Pancreas (tissue), 10 donors: ENCODE measurements around the gene EEF2K. TPM values are rescaled to one million over a fixed set of nuclear protein-coding genes. Genes with fewer than 3 reads are reported as not detected.
A peak's percentile ranks its signal among the peaks of the same experiment; 100 is the strongest.
"Not testable (repeated sequence)": the region's sequence is repeated elsewhere in the genome, so short reads cannot be mapped to it uniquely, and the experiment has no call there.

Source experiments
- ATAC-seq, 4 donors: fragments of 200-7000 bp; cut with Tn5 transposase; one replicate each; pipeline versions ENCODE4 v1.8.0 to v1.9.1; 2020; ENCODE audit warnings: mild to moderate bottlenecking in 4 of 4, moderate library complexity in 4 of 4
- DNase-seq, 6 donors: peaks; one replicate each; pipeline ENCODE4 v3.0.0-alpha.2; 2020
- FAIRE-seq: peaks from 2 replicates; lab custom pipeline; 2012; peaks lifted over from hg19 to GRCh38; lab: Jason Lieb, UNC
- H3K27ac ChIP-seq, 4 donors: fragments of 200-600 bp; sonication (generic); 1 replicate in 3 of 4; 2 replicates in 1 of 4; pipeline versions ENCODE4 v1.5.0 to v1.8.0; 2020
- H3K27me3 ChIP-seq, 4 donors: fragments of 200-600 bp; one replicate each; pipeline ENCODE4 v1.8.0; 2021
- H3K36me3 ChIP-seq, 3 donors: fragments of 200-600 bp; sonication (generic) in 1 of 3; one replicate each; pipeline versions ENCODE4 v1.5.0 to v1.8.0; 2020 to 2021
- H3K4me1 ChIP-seq, 3 donors: fragments of 200-600 bp; one replicate each; pipeline ENCODE4 v1.8.0; 2021
- H3K4me3 ChIP-seq, 4 donors: fragments of 200-600 bp; sonication (generic) in 2 of 4; one replicate each; pipeline versions ENCODE4 v1.5.0 to v1.8.0; 2020 to 2021
- H3K9me3 ChIP-seq, 4 donors: fragments of 200-600 bp; one replicate each; pipeline ENCODE4 v1.8.0; 2021
- WGBS, 2 donors: extraction: QIAGEN DNeasy Blood & Tissue Kit; methylation state at CpG; one replicate each; pipeline ENCODE4 v1.1.7; 2013; 5-methylcytosine and 5-hydroxymethylcytosine counted together
- intact Hi-C, 3 donors: fragments of 100-400 bp; cut with DNase I; formaldehyde crosslinking; loops; one replicate each; pipeline versions ENCODE4 v1.11.1 to v1.14.2; 2022
- polyA plus RNA-seq, 2 donors: library from polyadenylated mRNA; stranded (reverse); fragments of 200-250 nt; gene quantifications; one replicate each; pipeline ENCODE4 v1.2.3, GENCODE V29; 2013
- total RNA-seq, 6 donors: library from RNA; stranded (reverse); fragmentation: NEBNext Ultra II Directional in 4 of 6; extraction: Animal tissue kit (Norgen Biotek cat#: 25700) in 4 of 6; gene quantifications; one replicate each; pipeline versions ENCODE4 v1.2.1 to v1.2.4, GENCODE V29; 2021 to 2023
- TF ChIP-seq, protein P1 (sequence below), 4 donors: fragments of 200-600 bp; sonication (generic) in 3 of 4; IDR thresholded peaks; one replicate each; pipeline versions ENCODE4 v1.5.0 to v1.8.0; 2021; ENCODE audit warnings: antibody characterized with exemption in 4 of 4
- donor health status: healthy with polysubstance abuse.
- donor health status: DM: no; HTN: no; CAD: no; lungs with moderate emphysema.
- donor health status: DM: no; HTN: no; CAD: no.
- donor health status: control.
- donor health status: control.
- donor health status: Bipolar disorder and iron deficiency.
- donor health status: DM: yes; HTN: yes; CAD: no.
- donor health status: DM: no; HTN: no; CAD: no.
- donor health status: DM: no; HTN: no; CAD: no.
- donor health status: DM: yes; HTN: yes; CAD: no.

Gene EEF2K
- total and polyA plus RNA-seq, 8 donors = 6.1 to 21.1 (median 16.5) TPM

DNA sequence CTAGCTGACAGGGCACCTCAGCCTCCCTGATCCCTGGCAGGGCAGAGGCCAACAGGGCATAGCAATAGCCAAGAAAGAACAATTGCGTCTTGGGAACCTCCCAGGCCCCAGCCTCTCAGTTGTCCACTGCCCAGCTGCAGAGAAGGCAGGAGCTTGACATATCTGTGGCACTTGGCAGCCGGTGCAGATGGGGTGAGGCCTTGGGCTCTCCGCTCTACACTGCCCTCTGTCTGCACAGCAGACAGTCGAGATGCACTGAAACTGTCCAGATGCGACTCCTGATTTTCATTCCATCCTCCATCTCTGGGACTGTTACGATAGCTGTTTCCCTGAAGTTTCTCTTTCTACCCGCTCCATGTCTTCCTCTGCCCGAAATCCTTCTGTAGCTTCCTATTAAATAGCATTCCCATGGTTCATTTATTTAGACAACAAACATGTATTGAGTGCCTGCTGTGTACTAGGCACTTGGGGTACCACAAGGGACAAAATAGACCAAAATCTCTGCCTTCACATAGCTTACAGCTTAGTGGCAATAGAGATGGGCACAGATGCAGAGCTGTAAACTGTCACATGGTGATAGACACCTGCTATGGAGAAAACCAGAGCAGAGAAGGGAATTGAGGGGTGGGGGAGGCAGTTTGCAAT is 94.5 kb downstream of the EEF2K start:
- H3K27ac ChIP-seq = no peak overlapping the region
- TF ChIP-seq, protein P1, sequence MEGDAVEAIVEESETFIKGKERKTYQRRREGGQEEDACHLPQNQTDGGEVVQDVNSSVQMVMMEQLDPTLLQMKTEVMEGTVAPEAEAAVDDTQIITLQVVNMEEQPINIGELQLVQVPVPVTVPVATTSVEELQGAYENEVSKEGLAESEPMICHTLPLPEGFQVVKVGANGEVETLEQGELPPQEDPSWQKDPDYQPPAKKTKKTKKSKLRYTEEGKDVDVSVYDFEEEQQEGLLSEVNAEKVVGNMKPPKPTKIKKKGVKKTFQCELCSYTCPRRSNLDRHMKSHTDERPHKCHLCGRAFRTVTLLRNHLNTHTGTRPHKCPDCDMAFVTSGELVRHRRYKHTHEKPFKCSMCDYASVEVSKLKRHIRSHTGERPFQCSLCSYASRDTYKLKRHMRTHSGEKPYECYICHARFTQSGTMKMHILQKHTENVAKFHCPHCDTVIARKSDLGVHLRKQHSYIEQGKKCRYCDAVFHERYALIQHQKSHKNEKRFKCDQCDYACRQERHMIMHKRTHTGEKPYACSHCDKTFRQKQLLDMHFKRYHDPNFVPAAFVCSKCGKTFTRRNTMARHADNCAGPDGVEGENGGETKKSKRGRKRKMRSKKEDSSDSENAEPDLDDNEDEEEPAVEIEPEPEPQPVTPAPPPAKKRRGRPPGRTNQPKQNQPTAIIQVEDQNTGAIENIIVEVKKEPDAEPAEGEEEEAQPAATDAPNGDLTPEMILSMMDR (IDR thresholded peaks at IDR 0.05) = peak in 3 of 4 donors; percentile 20 to 32 (median 20)
- FAIRE-seq (no peak), DNase-seq (peak; percentile 65 to 84 (median 69)), ATAC-seq (peak in 2 of 4 donors; percentile 14 to 20)
- no peaks in the 10 kb centered on the region for H3K36me3 ChIP-seq
- WGBS, 2 donors = 41 to 42% methylated on average over 8 of the region's 8 CpGs
- peaks cover 0 to 2% (median 0%) of the 10 kb centered on the region in 4 donors for H3K27me3 ChIP-seq
- H3K4me1 ChIP-seq = peaks cover 4 to 14% (median 9%) of the 10 kb centered on the region in 3 donors
- H3K9me3 ChIP-seq = no peaks in the 10 kb centered on the region
- intact Hi-C loops = no loop called here
- no peak overlapping the region for H3K4me3 ChIP-seq

DNA sequence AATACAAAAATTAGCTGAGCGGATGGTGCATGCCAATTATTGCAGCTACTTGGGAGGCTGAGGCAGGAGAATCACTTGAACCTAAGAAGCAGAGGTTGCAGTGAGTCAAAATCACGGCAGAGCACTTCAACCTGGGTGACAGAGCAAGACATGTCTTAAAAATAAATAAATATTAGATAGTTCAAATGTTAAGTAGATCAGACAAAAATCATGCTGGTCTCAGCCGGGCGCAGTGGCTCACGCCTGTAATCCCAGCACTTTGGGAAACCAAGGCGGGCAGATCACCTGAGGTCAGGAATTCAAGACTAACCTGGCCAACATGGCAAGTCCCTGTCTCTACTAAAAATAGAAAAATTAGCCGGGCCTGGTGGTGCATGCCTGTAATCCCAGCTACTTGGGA is 95.3 kb downstream of the EEF2K start:
- not testable (repeated sequence) for ATAC-seq, H3K9me3 ChIP-seq, H3K36me3 ChIP-seq

DNA sequence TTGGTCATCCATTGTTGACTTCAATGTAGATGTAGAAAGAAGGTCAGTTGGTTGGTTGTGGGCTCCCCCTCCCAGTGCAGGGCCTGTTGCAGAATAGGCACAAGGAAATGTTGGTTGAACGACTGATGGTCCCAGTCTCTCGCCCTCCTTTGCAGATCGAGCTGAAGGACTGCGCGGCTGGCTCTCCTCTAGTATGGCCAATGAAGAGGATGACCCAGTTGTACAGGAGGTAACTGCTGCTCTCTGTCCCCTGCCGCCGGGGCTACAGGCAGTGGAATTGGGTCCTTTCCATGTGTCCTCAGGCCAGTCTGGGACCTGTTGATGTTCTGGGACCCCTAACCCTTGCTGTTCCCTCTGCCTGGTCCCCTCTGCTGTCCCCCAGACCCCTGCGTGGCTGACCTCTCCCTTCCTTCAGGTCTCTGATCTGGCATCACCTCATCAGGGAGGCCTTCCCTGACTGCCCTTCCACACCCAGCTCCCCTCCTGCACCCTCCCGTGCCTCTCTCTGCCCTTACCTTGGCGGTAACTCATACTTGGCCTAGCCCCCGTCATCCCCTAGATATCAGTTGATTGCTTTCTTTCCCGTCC is 96.8 kb downstream of the EEF2K start:
- Histone ChIP-seq H3K36me3 (peaks cover 0 to 16% (median 4%) of the 10 kb centered on the region in 3 donors), H3K4me3 (no peak overlapping the region), H3K27me3 (no peaks in the 10 kb centered on the region), H3K4me1 (peaks cover 4 to 10% (median 9%) of the 10 kb centered on the region in 3 donors), H3K27ac (no peak overlapping the region), H3K9me3 (no peaks in the 10 kb centered on the region)
- intact Hi-C loops = no loop called here
- WGBS, 2 donors = 89 to 92% methylated on average over 12 of the region's 12 CpGs
- FAIRE-seq (no peak), DNase-seq (no peak), ATAC-seq (no peak)
- TF ChIP-seq, protein P1 (IDR thresholded peaks at IDR 0.05) = no peak

More for the DNA sequence above, 95.3 kb downstream of the EEF2K start:
- H3K4me3 ChIP-seq, H3K27me3 ChIP-seq, FAIRE-seq, H3K27ac ChIP-seq, intact Hi-C loops, DNase-seq: not testable (repeated sequence)
- H3K4me1 ChIP-seq = peaks cover 4 to 10% (median 9%) of the 10 kb centered on the region in 3 donors
- 90 to 91% methylated on average over 7 of the region's 7 CpGs for WGBS, 2 donors

DNA sequence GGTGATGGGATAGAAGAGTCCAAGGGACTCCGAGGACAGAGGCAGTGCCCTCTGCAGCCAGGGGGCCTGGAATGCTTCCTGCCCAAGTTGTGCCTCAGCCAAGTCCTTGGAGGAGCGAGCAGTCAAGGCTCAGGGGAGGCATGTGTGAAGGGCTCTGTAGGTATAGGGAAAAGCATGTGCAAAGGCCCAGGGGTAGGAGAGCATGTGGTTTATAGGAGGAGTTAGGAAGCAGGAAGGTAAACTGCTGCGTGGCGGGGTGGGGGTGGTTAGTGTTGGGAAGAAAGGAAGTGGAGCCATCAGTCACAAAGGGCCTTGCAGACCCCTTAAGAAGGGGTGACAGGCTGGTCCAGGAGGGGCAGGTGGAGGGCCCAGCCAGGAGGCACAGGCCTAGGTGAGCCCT is 98.3 kb downstream of the EEF2K start:
- H3K4me3 ChIP-seq = no peak overlapping the region
- no peaks in the 10 kb centered on the region for H3K27me3 ChIP-seq
- peaks cover 4 to 10% (median 9%) of the 10 kb centered on the region in 3 donors for H3K4me1 ChIP-seq
- intact Hi-C loops = no loop called here
- TF ChIP-seq, protein P1 (IDR thresholded peaks at IDR 0.05) = no peak
- FAIRE-seq (no peak), ATAC-seq (no peak), DNase-seq (no peak)
- WGBS, 2 donors = 95 to 99% methylated on average over 4 of the region's 4 CpGs
- H3K36me3 ChIP-seq = peaks cover 0 to 26% (median 13%) of the 10 kb centered on the region in 3 donors
- no peak overlapping the region for H3K27ac ChIP-seq
- H3K9me3 ChIP-seq = no peaks in the 10 kb centered on the region

DNA sequence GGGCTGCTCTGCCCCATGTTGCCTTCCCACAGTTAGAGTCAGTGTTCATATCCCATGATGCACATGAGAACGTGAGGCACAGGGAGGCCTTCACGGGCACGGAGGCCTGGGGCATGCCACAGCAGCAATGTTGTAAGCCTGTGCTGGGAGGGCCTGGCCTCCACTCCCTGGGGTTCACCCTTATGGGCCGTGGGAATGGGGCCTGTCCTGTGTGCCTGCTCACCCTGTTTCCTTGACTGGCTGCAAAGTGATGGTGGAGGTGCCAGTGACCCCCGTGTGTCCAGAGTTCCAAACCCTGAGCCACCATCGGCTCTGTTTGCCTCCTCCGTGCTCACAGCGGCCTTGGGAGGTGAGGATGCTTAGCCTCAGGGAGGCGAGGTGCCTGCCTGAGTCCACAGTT is 100.7 kb downstream of the EEF2K start:
- no peak overlapping the region for H3K27ac ChIP-seq
- no peaks in the 10 kb centered on the region for H3K27me3 ChIP-seq
- H3K4me3 ChIP-seq = no peak overlapping the region
- H3K4me1 ChIP-seq = no peaks in the 10 kb centered on the region
- TF ChIP-seq, protein P1 (IDR thresholded peaks at IDR 0.05) = no peak
- intact Hi-C loops = no loop called here
- H3K9me3 ChIP-seq = no peaks in the 10 kb centered on the region
- DNase-seq (no peak), ATAC-seq (no peak), FAIRE-seq (no peak)
- peaks cover 3 to 48% (median 20%) of the 10 kb centered on the region in 3 donors for H3K36me3 ChIP-seq
- 86 to 90% methylated on average over 9 of the region's 9 CpGs for WGBS, 2 donors
